Limb (tissue), 2 donors: ENCODE results near the gene FASTKD3.

Experiments used
- DNase-seq, 2 donors: peaks; one replicate each; pipeline ENCODE4 v3.0.0-alpha.2; 2016; ENCODE audit errors: extremely low spot score in 2 of 2

FASTKD3 gene

GRCh38 chr5:7850395-7851239 lies 18.2 kb downstream of the FASTKD3 start, which contains the start of gene CFAP90:
Gene CFAP90, minus strand, starts transcription at chr5:7851133. Its CDS starts 112 bp downstream, at chr5:7851021.
- DNase-seq: peak; percentile 68 to 86

- DNase-seq: peak in 1 of 2 donors; percentile 66
Measured at GRCh38 chr5:7849681-7850394, 19.0 kb downstream of the FASTKD3 start.

GRCh38 chr5:7848296-7848695 lies 20.5 kb downstream of the FASTKD3 start:
- DNase-seq: no peak

- no peak for DNase-seq
Measured at GRCh38 chr5:7846327-7846726, 22.5 kb downstream of the FASTKD3 start.

- DNase-seq: no peak
Measured at GRCh38 chr5:7845557-7845956, 23.3 kb downstream of the FASTKD3 start.

GRCh38 chr5:7844901-7845300 lies 23.9 kb downstream of the FASTKD3 start:
- no peak for DNase-seq

GRCh38 chr5:7842531-7842930 lies 26.3 kb downstream of the FASTKD3 start:
- DNase-seq: no peak

GRCh38 chr5:7837403-7837802 lies 31.4 kb downstream of the FASTKD3 start:
- DNase-seq: no peak

GRCh38 chr5:7834982-7835381 lies 33.8 kb downstream of the FASTKD3 start:
- DNase-seq: no peak

GRCh38 chr5:7828269-7828668 lies 40.6 kb downstream of the FASTKD3 start:
- DNase-seq: no peak

GRCh38 chr5:7827610-7828009 lies 41.2 kb downstream of the FASTKD3 start:
- DNase-seq: no peak

- DNase-seq: no peak
Measured at GRCh38 chr5:7825630-7826029, 43.2 kb downstream of the FASTKD3 start.

- no peak for DNase-seq
Measured at GRCh38 chr5:7824995-7825394, 43.8 kb downstream of the FASTKD3 start.

- no peak for DNase-seq
Measured at GRCh38 chr5:7823594-7823993, 45.2 kb downstream of the FASTKD3 start.

- DNase-seq: no peak
Measured at GRCh38 chr5:7822449-7822848, 46.4 kb downstream of the FASTKD3 start.

GRCh38 chr5:7816535-7816901 lies 52.3 kb downstream of the FASTKD3 start:
- no peak for DNase-seq

GRCh38 chr5:7815892-7816534 lies 52.8 kb downstream of the FASTKD3 start:
- DNase-seq: peak; percentile 66 to 85

- DNase-seq: no peak
Measured at GRCh38 chr5:7814816-7815215, 54.0 kb downstream of the FASTKD3 start.

- no peak for DNase-seq
Measured at GRCh38 chr5:7813576-7813975, 55.3 kb downstream of the FASTKD3 start.

GRCh38 chr5:7813007-7813406 lies 55.8 kb downstream of the FASTKD3 start:
- DNase-seq: no peak

GRCh38 chr5:7811715-7812114 lies 57.1 kb downstream of the FASTKD3 start:
- no peak for DNase-seq
